ENCODE results near the gene BEND3. TPM values are rescaled to one million over a fixed set of nuclear protein-coding genes. Genes with fewer than 3 reads are reported as not detected.
A peak's percentile ranks its signal among the peaks of the same experiment; 100 is the strongest.
"Not testable (repeated sequence)": the region's sequence is repeated elsewhere in the genome, so short reads cannot be mapped to it uniquely, and the experiment has no call there.

The BEND3 gene
- total and polyA plus RNA-seq, 9 of the 15 experiments (the other 6 are each of a cell fraction or from before 2014, with no cell fraction given), result 0.64 to 8.4 (median 3.3) TPM

DNA sequence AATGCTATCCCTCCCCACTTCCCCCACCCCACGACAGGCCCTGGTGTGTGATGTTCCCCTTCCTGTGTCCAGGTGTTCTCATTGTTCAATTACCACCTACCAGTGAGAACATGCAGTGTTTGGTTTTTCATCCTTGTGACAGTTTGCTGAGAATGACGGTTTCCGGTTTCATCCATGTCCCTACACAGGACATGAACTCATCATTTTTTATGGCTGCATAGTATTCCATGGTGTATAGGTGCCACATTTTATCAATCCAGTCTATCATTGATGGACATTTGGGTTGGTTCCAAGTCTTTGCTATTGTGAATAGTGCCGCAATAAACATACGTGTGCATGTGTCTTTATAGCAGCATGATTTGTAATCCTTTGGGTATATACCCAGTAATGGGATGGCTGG lies 49.0 kb upstream of the BEND3 start:
- CTCF ChIA-PET (ENCODE audit: low intra/inter-chr PET ratio); H3K4me2 ChIP-seq (ENCODE audit: insufficient read depth, low read length); in situ Hi-C loops (cut with MboI); H3K4me1 ChIP-seq (replicated peaks in 1 of 2; ENCODE audit: control insufficient read depth in 2 of 2, insufficient read depth in 2 of 2, low read length in 2 of 2); FAIRE-seq; H2AFZ ChIP-seq (ENCODE audit: low read depth, low read length); H3K36me3 ChIP-seq (ENCODE audit: control insufficient read depth, insufficient read depth, low read length); H3K9me1 ChIP-seq (ENCODE audit: control insufficient read depth, insufficient read depth, low read length); DNase-seq (ENCODE audit: extremely low read depth in 1 of 4, low spot score in 3 of 4); ATAC-seq; H3K9ac ChIP-seq (ENCODE audit: insufficient read depth in 1 of 2, low read depth in 2 of 2, low read length in 2 of 2); H3K9me3 ChIP-seq (replicated peaks; ENCODE audit: control insufficient read depth, insufficient read depth, low read depth, low read length); intact Hi-C loops (cut with micrococcal nuclease); H4K20me1 ChIP-seq (replicated peaks; ENCODE audit: control insufficient read depth, insufficient read depth, low read length); H3K79me2 ChIP-seq (ENCODE audit: control insufficient read depth, insufficient read depth, low read length); H3K4me3 ChIP-seq; POLR2A ChIA-PET; H3K27ac ChIP-seq (ENCODE audit: extremely low read depth, low read depth, low read length); H3K27me3 ChIP-seq (ENCODE audit: control insufficient read depth in 2 of 2, insufficient read depth in 2 of 2, low read length in 2 of 2); BruUV-seq (replicated peaks): not testable (repeated sequence)
- TF ChIP-seq ZNF146 (CRISPR knock-in tag; IDR thresholded peaks at IDR 0.05; ENCODE audit: unreplicated experiment), result peak; percentile 23
- WGBS (ENCODE audit: insufficient coverage, low coverage, missing lambda C conversion rate), result 60% methylated on average over 3 of the region's 5 CpGs

DNA sequence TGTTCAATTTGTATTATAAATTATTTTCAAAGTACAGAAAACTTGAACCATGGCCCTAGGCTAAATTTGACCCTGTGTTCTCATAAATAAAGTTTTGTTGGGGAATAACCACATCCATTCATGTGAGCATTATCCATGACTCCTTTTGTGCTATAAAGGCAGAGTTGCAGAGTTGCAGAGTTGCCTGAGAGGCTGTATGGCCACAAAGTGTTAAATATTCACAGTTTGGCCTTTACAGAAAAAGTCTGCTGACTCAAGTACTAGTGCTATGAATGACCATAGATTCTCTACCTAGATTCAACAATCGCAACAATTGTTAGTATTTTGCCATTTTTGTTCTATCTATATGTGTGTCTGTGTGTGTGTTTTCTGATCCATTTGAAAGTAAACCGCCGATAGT lies 46.2 kb upstream of the BEND3 start:
- CTCF ChIA-PET (ENCODE audit: low intra/inter-chr PET ratio), result no interaction called here
- ATAC-seq (no peak), DNase-seq (ENCODE audit: extremely low read depth in 1 of 4, low spot score in 3 of 4) (no peak), FAIRE-seq (no peak)
- H3K4me1 ChIP-seq (replicated peaks in 1 of 2; ENCODE audit: control insufficient read depth in 2 of 2, insufficient read depth in 2 of 2, low read length in 2 of 2), result no peaks in the 10 kb centered on the region
- H3K4me2 ChIP-seq (ENCODE audit: insufficient read depth, low read length), result no peak overlapping the region
- POLR2A ChIA-PET, result no interaction called here
- intact Hi-C loops (cut with micrococcal nuclease) (no loop called here), in situ Hi-C loops (cut with MboI) (no loop called here)
- no peak overlapping the region for H2AFZ ChIP-seq (ENCODE audit: low read depth, low read length)
- no peaks in the 10 kb centered on the region for H3K9me3 ChIP-seq (replicated peaks; ENCODE audit: control insufficient read depth, insufficient read depth, low read depth, low read length)
- H4K20me1 ChIP-seq (replicated peaks; ENCODE audit: control insufficient read depth, insufficient read depth, low read length), result no peaks in the 10 kb centered on the region
- BruUV-seq (replicated peaks), result no TSS peak
- H3K27me3 ChIP-seq (ENCODE audit: control insufficient read depth in 2 of 2, insufficient read depth in 2 of 2, low read length in 2 of 2), result no peaks in the 10 kb centered on the region
- TF ChIP-seq HMGN3 (IDR thresholded peaks at IDR 0.05; ENCODE audit: borderline replicate concordance, extremely low read depth, insufficient read length, low read depth, low read length) (no peak), ZNF121 (CRISPR knock-in tag; conservative IDR thresholded peaks at IDR 0.05) (no peak), HIVEP1 (CRISPR knock-in tag; IDR thresholded peaks at IDR 0.05) (no peak), ZNF589 (CRISPR knock-in tag; IDR thresholded peaks at IDR 0.05; ENCODE audit: low read depth) (no peak), ZNF586 (CRISPR knock-in tag; conservative IDR thresholded peaks at IDR 0.05) (no peak), POLR2B (IDR thresholded peaks at IDR 0.05; ENCODE audit: low read depth, partially characterized antibody) (no peak), RBM14 (IDR thresholded peaks at IDR 0.05; ENCODE audit: borderline replicate concordance, insufficient read depth, low read depth, low read length) (no peak)
- TF ChIP-seq, protein P1, sequence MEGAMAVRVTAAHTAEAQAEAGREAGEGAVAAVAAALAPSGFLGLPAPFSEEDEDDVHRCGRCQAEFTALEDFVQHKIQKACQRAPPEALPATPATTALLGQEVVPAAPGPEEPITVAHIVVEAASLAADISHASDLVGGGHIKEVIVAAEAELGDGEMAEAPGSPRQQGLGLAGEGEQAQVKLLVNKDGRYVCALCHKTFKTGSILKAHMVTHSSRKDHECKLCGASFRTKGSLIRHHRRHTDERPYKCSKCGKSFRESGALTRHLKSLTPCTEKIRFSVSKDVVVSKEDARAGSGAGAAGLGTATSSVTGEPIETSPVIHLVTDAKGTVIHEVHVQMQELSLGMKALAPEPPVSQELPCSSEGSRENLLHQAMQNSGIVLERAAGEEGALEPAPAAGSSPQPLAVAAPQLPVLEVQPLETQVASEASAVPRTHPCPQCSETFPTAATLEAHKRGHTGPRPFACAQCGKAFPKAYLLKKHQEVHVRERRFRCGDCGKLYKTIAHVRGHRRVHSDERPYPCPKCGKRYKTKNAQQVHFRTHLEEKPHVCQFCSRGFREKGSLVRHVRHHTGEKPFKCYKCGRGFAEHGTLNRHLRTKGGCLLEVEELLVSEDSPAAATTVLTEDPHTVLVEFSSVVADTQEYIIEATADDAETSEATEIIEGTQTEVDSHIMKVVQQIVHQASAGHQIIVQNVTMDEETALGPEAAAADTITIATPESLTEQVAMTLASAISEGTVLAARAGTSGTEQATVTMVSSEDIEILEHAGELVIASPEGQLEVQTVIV (CRISPR knock-in tag; IDR thresholded peaks at IDR 0.05; ENCODE audit: borderline replicate concordance), result no peak
- TF ChIP-seq, protein P2, sequence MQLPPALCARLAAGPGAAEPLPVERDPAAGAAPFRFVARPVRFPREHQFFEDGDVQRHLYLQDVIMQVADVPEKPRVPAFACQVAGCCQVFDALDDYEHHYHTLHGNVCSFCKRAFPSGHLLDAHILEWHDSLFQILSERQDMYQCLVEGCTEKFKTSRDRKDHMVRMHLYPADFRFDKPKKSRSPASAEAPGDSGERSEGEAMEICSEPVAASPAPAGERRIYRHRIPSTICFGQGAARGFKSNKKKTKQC (CRISPR knock-in tag; IDR thresholded peaks at IDR 0.05), result no peak
- H3K4me3 ChIP-seq, result no peak overlapping the region
- no peak overlapping the region for H3K9ac ChIP-seq (ENCODE audit: insufficient read depth in 1 of 2, low read depth in 2 of 2, low read length in 2 of 2)
- H3K36me3 ChIP-seq (ENCODE audit: control insufficient read depth, insufficient read depth, low read length), result no peaks in the 10 kb centered on the region
- H3K27ac ChIP-seq (ENCODE audit: extremely low read depth, low read depth, low read length), result no peak overlapping the region
- no peaks in the 10 kb centered on the region for H3K79me2 ChIP-seq (ENCODE audit: control insufficient read depth, insufficient read depth, low read length)
- WGBS (ENCODE audit: insufficient coverage, low coverage, missing lambda C conversion rate), result 64% methylated on average over 3 of the region's 3 CpGs
- H3K9me1 ChIP-seq (ENCODE audit: control insufficient read depth, insufficient read depth, low read length), result no peaks in the 10 kb centered on the region
